Parathyroid adenoma (tissue), 2 donors: ENCODE data around the gene MAD1L1.
"Not testable (repeated sequence)": the region's sequence is repeated elsewhere in the genome, so short reads cannot be mapped to it uniquely, and the experiment has no call there.

Experiments
- H2AFZ ChIP-seq: fragments of 300-600 bp; sonication (generic); one replicate; pipeline ENCODE4 v1.7.0; 2017; ENCODE audit warnings: antibody characterized with exemption, mild to moderate bottlenecking
- H3K27ac ChIP-seq: fragments of 300-600 bp; sonication (generic); one replicate; pipeline ENCODE4 v1.7.0; 2017
- H3K27me3 ChIP-seq: fragments of 300-600 bp; sonication (generic); one replicate; pipeline ENCODE4 v1.7.0; 2017; ENCODE audit warnings: low read length; ENCODE audit not compliant: control insufficient read depth, insufficient read depth
- H3K36me3 ChIP-seq: fragments of 300-600 bp; sonication (generic); one replicate; pipeline ENCODE4 v1.7.0; 2017; ENCODE audit warnings: low read length; ENCODE audit not compliant: control insufficient read depth, insufficient read depth
- H3K4me1 ChIP-seq: fragments of 300-600 bp; sonication (generic); one replicate; pipeline ENCODE4 v1.7.0; 2017; ENCODE audit warnings: control low read depth
- H3K4me2 ChIP-seq: fragments of 300-600 bp; sonication (generic); one replicate; pipeline ENCODE4 v1.7.0; 2017; ENCODE audit warnings: low read length
- H3K4me3 ChIP-seq: fragments of 300-600 bp; sonication (generic); one replicate; pipeline ENCODE4 v1.7.0; 2017; ENCODE audit warnings: low read depth, low read length
- H3K79me2 ChIP-seq: fragments of 300-600 bp; sonication (generic); one replicate; pipeline ENCODE4 v1.7.0; 2017; ENCODE audit warnings: control low read depth
- H3K9ac ChIP-seq: fragments of 300-600 bp; sonication (generic); one replicate; pipeline ENCODE4 v1.7.0; 2017; ENCODE audit warnings: mild to moderate bottlenecking
- H3K9me3 ChIP-seq: fragments of 300-600 bp; sonication (generic); one replicate; pipeline ENCODE4 v1.7.0; 2017; ENCODE audit warnings: low read length; ENCODE audit not compliant: control insufficient read depth
- TF ChIP-seq, protein P1 (sequence below): fragments of 300-600 bp; sonication (generic); IDR thresholded peaks from one replicate; pipeline ENCODE4 v1.7.0; 2017; ENCODE audit warnings: antibody characterized with exemption, mild to moderate bottlenecking
- donor health status: primary hyperparathyroidism.

MAD1L1 gene

DNA sequence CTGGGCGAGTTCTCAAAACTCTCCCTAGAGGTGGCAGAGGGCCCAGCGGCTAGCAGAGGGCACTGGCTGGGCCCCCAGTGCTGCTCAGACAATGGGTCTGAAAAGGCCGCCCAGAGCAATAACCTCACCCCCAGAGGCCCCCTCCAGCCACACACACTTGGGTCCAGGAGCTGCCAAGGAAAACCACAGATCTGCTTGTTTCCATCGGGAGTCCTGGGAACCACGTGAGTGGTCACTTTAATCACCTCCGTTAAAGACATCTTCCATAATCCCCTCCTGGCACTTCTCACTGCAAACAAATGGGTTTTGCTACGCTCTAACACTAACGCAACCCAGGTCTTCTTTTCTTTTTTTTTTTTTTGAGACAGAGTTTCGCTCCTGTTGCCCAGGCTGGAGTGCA lies 39.3 kb upstream of the MAD1L1 start:
- Histone ChIP-seq H3K36me3 (no peaks in the 10 kb centered on the region), H3K27me3 (no peaks in the 10 kb centered on the region), H3K27ac (no peak overlapping the region), H3K4me1 (no peaks in the 10 kb centered on the region), H3K9ac (no peak overlapping the region), H3K9me3 (no peaks in the 10 kb centered on the region), H3K4me2 (no peak overlapping the region), H2AFZ (no peak overlapping the region), H3K4me3 (no peak overlapping the region), H3K79me2 (no peaks in the 10 kb centered on the region)
- TF ChIP-seq, protein P1, sequence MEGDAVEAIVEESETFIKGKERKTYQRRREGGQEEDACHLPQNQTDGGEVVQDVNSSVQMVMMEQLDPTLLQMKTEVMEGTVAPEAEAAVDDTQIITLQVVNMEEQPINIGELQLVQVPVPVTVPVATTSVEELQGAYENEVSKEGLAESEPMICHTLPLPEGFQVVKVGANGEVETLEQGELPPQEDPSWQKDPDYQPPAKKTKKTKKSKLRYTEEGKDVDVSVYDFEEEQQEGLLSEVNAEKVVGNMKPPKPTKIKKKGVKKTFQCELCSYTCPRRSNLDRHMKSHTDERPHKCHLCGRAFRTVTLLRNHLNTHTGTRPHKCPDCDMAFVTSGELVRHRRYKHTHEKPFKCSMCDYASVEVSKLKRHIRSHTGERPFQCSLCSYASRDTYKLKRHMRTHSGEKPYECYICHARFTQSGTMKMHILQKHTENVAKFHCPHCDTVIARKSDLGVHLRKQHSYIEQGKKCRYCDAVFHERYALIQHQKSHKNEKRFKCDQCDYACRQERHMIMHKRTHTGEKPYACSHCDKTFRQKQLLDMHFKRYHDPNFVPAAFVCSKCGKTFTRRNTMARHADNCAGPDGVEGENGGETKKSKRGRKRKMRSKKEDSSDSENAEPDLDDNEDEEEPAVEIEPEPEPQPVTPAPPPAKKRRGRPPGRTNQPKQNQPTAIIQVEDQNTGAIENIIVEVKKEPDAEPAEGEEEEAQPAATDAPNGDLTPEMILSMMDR: no peak

GRCh38 chr7:2271273-2272026 lies 38.7 kb upstream of the MAD1L1 start:
- no peaks in the 10 kb centered on the region for H3K36me3 ChIP-seq
- no peak overlapping the region for H3K27ac ChIP-seq
- TF ChIP-seq, protein P1: no peak
- no peaks in the 10 kb centered on the region for H3K9me3 ChIP-seq
- no peaks in the 10 kb centered on the region for H3K79me2 ChIP-seq
- H3K9ac ChIP-seq: no peak overlapping the region
- no peak overlapping the region for H3K4me2 ChIP-seq
- H3K4me3 ChIP-seq: no peak overlapping the region
- no peak overlapping the region for H2AFZ ChIP-seq
- no peaks in the 10 kb centered on the region for H3K4me1 ChIP-seq
- no peaks in the 10 kb centered on the region for H3K27me3 ChIP-seq

DNA sequence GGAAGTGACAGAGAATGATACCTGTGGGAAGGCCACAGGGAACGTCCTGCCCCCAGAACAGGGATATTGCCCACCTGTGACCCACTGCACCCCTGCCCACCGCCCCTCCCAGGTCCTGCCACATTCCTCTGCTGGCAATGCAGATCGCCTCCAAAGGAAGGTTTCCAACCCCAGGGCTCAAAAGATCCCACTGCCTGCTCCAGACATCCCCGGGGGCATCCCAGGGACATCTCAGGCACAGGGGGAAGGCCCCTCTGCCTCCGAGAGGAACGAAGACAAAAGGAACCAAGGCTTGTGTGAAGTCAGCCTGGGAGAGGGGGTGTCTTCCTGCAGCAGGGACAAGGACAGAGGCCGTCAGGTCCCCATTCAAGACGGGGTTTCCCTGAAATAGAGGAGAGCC lies 37.8 kb upstream of the MAD1L1 start:
- no peak overlapping the region for H2AFZ ChIP-seq
- H3K9ac ChIP-seq: no peak overlapping the region
- no peak overlapping the region for H3K4me2 ChIP-seq
- no peaks in the 10 kb centered on the region for H3K27me3 ChIP-seq
- no peak overlapping the region for H3K27ac ChIP-seq
- H3K9me3 ChIP-seq: no peaks in the 10 kb centered on the region
- no peaks in the 10 kb centered on the region for H3K79me2 ChIP-seq
- H3K4me3 ChIP-seq: no peak overlapping the region
- H3K4me1 ChIP-seq: no peaks in the 10 kb centered on the region
- no peaks in the 10 kb centered on the region for H3K36me3 ChIP-seq
- TF ChIP-seq, protein P1: no peak

GRCh38 chr7:2269991-2270460 lies 37.3 kb upstream of the MAD1L1 start:
- Histone ChIP-seq H3K27me3 (no peaks in the 10 kb centered on the region), H3K9me3 (no peaks in the 10 kb centered on the region), H3K4me2 (no peak overlapping the region), H3K79me2 (no peaks in the 10 kb centered on the region), H3K4me3 (no peak overlapping the region), H2AFZ (no peak overlapping the region), H3K27ac (no peak overlapping the region), H3K4me1 (no peaks in the 10 kb centered on the region), H3K36me3 (no peaks in the 10 kb centered on the region), H3K9ac (no peak overlapping the region)
- TF ChIP-seq, protein P1: no peak

- H3K9me3 ChIP-seq, H3K36me3 ChIP-seq, H3K9ac ChIP-seq, H3K27me3 ChIP-seq, H3K4me3 ChIP-seq, H3K27ac ChIP-seq, H3K4me2 ChIP-seq, H2AFZ ChIP-seq, H3K4me1 ChIP-seq, H3K79me2 ChIP-seq: not testable (repeated sequence)
Observed at GRCh38 chr7:2269089-2269990, 36.6 kb upstream of the MAD1L1 start.
